ENCODE results near the gene ADAMTS10.
"Not testable (repeated sequence)": the region's sequence is repeated elsewhere in the genome, so short reads cannot be mapped to it uniquely, and the experiment has no call there.

ADAMTS10 gene

DNA sequence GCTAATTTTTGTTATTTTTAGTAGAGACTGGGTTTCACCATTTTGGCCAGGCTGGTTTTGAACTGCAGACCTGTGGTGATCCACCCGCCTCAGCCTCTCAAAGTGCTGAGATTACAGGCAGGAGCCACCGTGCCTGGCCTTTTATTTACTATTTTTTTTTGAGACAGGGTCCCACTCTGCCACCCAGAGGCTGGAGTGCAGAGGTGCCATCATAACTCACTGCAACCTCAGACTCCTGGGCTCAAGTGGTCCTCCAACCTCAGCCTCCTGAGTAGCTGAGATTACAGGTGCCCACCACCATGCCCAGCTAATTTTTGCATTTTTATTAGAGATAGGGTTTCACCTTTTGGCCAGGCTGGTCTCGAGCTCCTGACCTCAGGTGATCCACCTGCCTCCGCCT lies 12.4 kb upstream of the ADAMTS10 start:
- not testable (repeated sequence) for DNase-seq

DNA sequence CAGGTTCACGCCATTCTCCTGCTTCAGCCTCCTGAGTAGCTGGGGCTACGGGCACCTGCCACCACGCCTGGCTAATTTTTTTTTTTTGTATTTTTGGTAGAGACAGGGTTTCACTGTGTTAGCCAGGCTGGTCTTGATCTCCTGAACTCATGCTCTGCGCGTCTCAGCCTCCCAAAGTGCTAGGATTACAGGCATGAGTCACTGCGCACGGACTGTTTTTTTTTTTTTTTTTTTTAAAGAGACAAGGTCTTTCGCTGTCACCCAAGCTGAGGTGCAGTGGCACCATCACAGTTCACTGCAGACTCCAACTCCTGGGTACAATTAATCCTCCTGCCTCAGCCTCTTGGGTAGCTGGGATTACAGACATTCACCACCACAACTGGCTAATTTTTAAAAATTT lies 8.2 kb upstream of the ADAMTS10 start:
- no peak for DNase-seq

DNA sequence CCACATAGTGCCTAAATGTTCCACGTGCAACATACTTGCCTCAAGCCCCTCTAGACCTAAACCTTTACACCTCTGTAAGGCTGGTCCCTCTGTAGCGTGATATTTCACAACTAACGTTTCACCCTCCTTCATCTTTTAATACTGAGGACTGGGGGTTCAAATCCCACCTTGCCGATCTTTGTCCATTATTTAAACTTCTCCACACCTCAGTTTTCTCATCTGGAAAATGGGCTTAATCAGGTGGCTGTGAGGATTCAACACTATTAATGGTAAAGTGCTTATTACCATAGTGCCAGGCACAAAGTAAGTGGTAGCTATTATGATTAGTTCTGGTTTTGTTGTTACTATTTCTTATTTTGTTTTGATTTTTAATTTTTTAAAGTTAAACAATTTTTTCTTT lies 7.5 kb upstream of the ADAMTS10 start:
- no peak for DNase-seq

DNA sequence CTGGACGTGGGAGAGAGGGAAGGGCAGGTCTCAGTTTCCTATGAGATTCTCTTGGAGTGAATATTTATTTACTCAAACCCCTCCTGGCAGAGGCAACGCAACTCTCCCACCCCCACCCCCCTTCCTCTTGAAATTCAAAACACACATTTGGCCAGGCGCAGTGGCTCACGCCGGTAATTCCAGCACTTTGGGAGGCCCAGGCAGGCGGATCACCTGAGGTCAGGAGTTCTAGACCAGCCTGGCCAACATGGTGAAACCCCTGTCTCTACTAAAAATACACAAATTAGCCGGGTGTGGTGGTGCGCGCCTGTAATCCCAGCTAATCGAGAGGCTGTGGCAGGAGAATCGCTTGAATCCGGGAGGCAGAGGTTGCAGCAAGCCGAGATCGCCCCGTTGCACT lies 6.8 kb upstream of the ADAMTS10 start:
- not testable (repeated sequence) for DNase-seq

DNA sequence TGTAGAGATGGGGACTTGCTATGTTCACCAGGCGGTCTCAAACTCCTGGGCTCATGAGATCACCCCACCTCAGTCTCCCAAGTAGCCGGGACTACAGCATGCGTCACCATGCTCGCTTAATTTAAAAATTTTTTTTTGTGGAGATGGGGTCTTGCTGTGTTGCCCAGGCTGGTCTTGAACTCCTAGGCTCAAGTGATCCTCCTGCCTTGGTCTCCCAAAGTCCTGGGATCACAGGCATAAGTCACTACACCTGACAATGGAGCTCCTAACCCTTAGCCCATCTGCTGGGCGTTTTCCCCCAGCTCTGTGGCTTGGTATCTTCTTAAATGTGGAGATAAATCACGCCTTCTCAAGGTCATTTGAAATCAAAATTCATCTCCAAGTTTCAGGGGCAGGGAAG lies 6.3 kb upstream of the ADAMTS10 start:
- DNase-seq, result no peak

DNA sequence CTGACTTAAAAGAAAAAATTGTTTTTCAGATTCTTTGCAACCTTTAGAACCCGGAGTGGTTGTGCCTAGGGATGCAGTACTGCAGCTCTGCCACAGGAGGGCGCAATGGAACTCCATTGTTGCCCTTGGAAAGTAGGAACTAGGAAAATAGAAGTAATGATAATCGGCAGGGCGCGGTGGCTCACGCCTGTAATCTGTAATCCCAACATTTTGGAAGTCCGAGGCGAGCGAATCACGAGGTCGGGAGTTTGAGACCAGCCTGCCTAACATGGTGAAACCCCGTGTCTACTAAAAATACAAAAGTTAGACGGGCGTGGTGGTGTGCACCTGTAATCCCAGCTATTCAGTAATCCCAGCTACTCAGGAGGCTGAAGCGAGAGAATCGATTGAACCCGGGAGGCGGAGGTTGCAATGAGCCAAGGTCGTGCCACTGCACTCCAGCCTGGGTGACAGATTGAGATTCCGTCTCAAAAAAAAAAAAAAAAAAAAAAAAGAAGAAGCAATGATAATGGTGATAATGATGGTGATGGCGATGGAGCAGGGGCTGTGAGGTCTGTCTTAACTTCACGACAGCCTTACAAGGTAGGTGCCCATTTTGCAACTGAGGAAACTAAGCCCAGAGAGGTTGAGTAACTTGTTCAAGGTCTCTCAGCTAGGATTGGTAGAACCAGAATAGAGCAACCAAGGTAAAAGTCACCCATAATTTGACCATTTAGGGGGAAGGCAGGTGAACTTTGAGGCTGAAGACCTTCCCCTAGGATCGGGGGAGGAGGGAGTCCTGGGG lies 5.5 kb upstream of the ADAMTS10 start:
- DNase-seq, result peak; percentile 34

DNA sequence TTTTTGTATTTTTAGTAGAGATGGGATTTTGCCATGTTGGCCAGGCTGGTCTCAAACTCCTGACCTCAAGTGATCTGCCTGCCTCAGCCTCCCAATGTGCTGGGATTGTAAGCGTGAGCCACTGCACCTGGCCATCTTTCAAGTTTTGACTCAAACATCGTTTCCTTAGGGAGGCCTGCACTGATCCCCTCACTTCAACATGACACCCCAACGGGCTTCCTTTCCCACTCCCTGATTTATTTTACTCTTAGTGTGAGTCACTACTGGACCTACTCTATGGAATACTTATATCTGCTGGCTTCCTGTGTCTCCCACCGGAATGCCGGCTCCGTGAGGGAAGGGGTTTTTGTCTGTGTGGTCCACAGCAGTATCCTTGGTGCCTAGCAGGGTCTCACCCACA lies 4.5 kb upstream of the ADAMTS10 start:
- DNase-seq, result no peak

DNA sequence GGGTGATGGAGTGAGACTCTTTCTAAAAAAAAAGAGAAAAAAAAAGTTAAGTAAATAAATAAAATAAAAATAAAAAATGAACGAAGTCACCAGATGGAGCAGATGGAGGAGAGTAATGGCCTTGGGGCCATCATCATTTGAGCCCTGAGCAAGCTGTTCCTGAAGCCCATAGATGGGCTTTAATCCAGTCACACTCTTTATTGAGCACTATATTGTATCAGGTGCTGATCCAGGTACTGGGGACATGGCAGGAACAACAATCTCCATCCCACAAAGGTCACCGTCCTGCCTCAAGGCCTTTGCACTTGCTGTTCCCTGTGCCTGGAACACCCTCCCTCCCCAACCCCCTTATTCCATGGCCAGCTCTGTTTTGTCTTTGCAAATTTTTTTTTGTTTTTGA lies 3.9 kb upstream of the ADAMTS10 start:
- no peak for DNase-seq

DNA sequence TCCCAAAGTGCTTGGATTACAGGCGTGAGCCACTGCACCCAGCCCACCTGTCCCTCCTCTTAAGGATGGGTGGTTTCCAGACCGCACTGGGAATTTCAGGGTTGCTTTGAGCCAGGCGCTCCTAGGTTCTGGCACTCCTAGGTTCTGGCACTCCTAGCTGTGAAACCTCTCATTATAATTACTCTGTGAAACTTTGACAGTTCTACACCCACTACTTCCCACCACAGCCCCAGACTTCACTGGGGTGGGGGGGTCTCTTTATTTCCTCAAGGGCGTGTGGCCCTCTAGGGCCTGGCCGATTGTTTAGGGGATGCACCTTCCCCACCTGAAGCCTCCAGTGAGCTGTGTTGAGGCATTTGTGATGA lies 2.3 kb upstream of the ADAMTS10 start:
- no peak for DNase-seq

DNA sequence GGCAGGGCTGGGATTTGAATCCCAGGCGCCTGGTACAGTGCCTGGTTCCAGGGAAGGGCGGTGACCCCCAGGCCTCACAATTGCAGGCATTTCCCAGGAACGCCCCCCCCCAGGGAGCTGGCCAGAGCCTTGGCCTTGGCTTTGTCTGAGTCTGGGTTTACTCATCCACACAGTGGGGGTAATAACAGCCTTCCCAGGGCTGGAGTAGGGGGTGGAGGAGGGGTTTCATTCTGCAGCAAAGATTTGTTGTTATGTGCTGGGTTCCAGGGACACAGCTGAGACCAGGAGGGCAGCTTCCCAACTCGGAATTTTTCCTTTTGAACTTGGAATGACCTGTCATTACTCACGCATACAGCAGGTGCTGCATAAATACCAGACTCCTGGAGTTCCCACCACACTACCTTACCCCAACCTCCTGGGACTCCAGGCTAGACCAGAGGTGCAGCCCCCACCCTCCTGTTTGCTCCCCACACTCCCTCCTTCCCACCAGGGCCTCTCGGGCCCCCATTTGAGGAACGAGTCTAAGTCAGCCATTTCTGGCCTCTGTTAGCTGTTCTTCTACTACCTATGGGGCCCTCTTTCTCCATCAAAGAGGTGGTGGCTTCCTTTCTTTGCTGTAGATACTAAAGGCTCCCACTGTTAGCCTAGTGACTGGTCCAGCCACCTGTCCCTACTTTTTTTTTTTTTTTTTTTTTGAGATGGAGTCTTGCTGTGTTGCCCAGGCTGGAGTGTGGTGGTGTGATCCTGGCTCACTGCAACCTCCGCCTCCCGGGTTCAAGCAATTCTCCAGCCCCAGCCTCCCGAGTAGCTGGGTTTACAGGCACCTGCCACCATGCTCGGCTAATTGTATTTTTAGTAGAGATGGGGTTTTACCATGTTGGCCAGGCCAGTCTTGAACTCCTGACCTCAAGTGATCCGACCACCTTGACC lies 1.6 kb upstream of the ADAMTS10 start:
- no peak for DNase-seq

DNA sequence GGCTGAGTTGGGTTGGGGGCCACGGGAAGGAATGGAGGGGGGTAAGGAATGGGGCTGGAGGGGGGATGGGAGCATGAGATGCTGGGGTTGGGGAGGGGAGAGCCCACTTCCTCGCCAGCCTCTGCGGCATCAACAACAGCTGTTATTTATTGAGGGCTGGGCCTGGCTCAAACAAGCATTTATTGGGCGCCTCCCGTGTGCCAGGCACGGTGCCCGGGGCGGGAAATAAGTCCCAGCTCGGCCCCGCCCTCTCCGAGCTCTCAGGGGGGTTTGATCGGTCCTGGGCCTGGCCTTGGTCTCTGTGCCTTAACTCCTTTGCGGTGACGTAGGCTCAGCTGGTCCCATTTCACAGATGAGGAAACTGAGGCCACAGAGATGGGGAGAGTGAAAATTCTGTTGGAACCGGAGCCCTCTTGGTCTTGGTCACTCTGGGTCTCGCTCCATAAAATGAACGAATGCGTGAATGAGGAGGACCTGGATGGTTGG lies 919 bp upstream of the ADAMTS10 start:
- DNase-seq, result no peak

DNA sequence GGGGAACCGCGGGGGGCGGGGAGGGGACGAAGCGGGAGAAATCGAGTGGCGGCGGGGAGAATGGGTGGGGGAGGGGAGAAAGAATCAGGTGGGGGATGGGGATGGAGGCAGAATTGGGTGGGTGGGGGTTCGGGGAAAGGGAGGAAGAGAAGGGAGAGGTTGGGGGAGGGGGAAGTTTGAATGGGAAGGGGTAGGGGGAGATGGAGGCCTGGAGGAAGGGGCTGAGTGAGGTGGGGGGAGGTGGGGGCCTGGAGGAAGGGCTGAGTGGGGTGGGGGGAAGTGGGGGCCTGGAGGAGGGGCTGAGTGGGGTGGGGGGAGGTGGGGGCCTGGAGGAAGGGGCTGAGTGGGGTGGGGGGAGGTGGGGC lies 403 bp upstream of the ADAMTS10 start:
- DNase-seq, result no peak

DNA sequence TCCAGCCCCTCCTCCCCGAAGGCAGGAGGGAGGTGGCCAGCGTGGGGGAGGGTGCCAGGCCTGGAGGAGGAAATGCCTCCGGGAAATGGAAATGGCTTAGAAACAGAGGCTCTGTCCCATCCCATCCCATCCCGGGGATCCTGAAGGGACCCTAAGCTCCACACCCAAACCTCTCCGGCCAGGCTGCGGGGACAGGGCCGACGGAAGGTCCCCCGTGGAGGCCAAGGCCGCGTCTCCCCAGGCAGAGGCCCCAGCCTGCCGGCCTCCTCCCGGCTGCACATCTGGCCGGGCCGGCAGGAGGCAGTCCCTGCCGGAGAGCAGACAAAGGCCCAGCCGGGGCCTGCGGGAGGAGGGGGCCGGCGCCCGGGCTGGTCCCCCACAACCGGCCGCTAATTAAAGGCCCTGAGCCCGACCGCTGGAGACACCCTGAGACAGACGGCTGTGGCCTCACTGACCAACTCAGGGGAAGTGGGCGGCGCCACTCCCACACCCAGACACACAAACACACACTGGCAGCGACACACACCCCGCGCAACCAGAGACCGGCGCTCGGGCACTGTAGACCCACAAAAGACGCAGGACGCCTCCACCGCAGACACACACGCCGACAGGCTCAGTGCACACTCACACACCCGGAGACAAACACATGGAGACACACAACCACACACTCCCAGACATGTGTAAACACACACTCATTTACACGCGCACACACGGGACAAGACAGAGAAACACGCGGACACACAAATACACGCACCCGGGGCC lies 1.1 kb downstream of the ADAMTS10 start:
- DNase-seq, result no peak

DNA sequence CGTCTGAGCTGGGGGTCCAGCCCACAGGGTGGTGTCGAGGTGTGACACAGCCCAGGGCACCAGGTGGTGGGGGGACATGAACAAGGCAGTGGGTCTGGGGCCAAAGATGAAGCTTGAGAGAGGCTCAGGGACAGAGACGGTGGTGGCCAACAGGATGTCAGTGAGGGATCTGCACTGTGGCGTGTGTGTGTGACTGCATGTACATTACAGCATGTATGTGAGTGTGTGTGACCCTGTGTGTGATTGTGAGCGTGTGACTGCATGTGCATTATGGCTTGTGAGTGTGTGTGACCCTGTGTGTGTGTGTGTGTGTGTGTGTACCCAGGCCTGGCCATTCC lies 1.6 kb downstream of the ADAMTS10 start:
- no peak for DNase-seq

DNA sequence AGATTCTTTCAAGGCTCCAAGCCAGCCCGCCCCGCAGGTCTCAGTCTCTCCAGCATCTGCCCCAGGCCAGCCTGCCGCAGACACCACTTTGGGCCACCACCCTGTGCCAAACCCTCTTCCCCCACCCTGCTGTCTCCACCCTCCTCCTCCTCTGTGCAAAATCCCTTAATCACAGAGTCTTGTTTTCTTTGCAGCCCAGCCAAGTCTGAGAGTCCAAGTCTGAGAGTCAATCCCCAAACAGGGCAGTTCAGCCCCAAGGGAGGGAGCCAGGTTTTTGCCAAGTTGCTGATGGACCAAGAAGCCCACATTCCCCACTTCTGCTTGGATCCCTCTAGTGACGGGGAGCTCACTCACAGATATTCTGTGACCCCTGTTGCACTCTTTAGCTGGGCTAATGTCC lies 3.1 kb downstream of the ADAMTS10 start:
- DNase-seq, result no peak

DNA sequence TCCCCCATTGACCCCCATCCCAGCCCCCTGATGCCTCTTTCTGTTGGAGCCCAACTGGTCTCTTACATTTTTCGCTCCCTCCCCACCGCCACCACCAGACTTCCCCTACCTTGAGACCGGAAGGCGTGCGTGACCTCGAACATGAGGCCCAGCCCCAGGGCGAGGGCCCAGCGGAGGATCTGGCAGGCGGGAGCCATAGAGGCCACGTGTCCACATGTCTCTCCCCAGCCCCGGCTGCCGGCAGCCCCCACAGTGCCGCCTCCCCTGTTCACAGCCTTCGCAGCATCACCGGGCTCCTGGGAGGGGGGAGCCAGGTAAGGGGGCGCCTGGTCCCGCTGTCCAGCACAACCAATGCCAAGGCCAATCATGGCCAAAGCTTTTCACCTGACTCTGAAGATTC lies 5.0 kb downstream of the ADAMTS10 start:
- no peak for DNase-seq

DNA sequence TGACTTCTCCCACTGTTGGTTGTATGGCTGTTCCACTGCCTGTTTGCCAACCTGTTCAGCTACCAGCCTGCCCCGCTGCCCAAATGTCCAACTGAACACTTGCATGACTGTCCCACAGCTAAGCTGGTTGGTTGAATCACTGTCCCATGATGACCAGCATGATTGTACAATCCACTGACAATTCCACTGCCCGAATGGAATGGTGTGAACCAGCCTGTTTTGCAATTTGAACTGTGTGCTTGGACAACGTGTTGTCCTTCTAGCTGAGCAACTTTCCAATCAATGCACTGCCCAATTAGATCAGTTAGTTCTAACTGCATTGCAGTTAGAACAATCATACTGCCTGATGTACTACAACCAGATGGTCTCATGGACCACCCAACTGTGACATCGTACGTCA lies 8.7 kb downstream of the ADAMTS10 start:
- DNase-seq, result no peak

DNA sequence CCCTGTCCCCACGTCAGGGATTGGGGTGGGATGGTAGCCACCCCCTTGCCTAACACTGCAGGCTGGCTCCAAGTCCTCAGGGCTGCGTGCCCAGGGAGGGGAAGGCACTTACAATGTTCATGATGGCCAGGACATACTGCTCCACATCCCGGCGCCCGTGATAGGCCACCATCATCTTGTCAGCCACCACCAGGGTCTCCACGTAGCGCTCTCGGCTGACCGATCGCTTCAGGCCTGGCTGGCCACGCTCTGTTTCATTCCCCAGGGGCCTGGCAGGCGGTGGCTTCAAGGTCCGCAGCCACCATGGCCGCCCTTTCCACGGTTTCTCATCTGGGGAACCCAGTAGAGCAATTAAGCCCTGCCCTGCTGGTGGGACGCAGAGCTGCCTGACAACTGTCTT lies 9.7 kb downstream of the ADAMTS10 start:
- no peak for DNase-seq

DNA sequence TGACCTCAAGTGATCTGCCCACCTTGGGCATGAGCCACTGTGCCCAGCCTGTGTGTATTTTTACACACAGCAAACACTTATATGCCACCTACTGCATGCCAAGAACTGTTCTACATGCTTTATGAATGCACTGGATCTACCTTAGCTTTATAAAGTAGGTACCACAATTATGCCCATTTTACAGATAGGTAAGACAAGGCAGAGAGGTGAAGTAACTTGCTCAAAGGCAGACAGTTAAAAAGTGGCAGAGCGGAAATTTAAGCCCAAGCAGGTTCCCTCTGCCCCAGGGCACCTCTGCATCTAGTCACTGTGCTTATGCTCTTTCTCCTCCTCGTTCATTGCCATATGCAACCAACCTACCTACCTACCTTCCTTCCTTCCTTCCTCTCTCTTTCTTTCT lies 10.5 kb downstream of the ADAMTS10 start:
- no peak for DNase-seq

DNA sequence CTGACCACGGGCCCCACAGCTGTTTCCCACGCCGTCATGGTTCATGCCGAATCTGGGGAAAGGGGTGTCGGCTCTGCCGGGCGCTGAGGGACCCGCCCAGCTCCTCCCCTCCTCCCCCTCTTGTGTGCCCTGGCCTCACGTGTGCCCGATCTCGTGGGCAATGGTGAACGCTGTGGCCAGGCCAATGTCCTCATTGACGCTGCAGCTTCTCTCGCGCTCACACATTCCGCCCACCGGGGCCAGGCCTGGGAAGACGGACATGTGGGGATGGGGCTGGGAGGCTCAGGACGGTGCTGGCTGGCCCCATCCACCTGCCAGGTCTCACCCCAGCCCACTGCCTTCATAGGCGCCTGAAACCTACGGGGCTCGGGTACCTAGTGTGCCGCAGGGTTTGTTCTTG lies 14.3 kb downstream of the ADAMTS10 start:
- DNase-seq, result no peak

DNA sequence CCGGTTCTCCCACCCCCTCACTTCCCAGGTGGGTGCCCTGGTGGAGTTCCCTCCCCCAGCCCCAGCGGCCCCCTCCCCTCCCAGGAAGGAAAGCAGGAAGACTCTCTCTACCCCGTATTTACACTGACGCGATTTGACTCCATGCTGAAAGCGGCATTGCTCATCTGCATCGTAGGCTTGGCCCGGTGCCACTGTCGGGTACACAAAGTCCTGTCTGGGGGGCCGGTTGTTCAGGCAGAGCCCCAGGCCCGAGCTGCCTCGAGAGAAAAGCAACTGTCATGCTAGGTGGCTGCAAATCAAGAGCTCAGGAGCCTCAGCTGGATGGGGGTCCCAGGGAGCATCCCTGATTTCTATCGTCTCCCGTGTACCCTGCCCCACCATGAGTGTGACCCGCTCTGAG lies 14.9 kb downstream of the ADAMTS10 start:
- no peak for DNase-seq

DNA sequence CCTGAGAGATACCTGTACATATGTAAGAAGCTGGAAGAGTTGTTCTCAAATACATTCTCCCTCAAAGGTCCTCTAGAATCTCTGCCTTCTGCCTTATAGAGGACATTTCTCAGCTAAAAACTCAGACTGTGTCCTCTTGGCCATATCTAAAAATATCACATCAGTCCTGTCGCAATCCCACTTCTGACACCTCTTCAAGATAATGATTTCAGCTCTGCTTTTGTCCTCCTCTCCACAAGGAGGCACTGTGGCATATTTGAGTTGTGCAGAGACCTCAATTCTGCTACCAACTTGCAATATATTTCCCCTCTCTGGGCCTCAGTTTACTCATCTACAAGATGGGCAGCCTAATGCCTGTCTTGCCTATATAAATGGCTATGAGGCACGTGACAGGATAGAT lies 16.6 kb downstream of the ADAMTS10 start:
- no peak for DNase-seq

DNA sequence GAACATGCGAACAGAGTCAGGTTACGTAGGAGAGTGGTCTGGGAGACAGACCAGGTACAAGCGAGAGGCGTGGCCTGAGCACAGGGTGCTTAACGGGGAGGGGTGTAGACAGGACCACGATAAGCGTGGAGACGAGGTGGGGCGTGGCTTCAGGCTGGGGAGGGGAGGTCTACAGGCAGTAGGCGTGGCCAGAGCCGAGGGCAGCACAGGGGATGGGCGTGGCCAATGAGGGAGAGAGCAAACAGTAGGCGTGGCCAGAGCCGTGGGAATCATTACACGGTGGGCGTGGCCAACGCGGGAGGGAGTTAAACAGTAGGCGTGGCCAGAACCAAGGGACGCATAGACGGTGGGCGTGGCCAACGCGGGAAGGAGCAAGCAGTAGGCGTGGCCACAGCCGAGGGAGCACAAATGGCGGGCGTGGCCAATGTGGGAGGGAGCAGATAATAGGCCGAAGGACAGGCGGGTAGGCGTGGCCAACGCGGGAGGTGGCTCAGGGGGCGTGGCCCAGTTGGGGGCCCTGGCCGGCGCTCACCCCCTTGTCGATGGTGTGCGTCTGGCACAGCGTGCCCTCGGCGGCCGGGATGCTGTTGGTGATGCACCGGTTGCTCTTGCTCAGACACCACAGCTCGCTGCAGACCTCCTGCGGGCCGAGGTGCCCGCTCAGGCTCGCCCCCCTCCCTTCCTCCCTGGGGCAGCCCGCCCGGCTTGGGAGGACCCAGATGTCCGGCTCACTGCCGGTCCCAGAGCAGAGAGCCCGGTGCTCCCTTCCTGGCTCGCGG lies 18.1 kb downstream of the ADAMTS10 start:
- DNase-seq, result peak; percentile 89

Data from activated effector memory CD4-positive, alpha-beta T cell treated with Interleukin-2 at 50 U/mL for 16 hours (primary cell).